CD4-positive, alpha-beta T cell treated with Interleukin-4 for 4 hours (primary cell): Measurements from ENCODE around the gene IFI44.

Source experiments
- DNase-seq: peaks from one replicate; pipeline ENCODE4 v3.0.0-alpha.2; 2020

IFI44 gene, protein sequence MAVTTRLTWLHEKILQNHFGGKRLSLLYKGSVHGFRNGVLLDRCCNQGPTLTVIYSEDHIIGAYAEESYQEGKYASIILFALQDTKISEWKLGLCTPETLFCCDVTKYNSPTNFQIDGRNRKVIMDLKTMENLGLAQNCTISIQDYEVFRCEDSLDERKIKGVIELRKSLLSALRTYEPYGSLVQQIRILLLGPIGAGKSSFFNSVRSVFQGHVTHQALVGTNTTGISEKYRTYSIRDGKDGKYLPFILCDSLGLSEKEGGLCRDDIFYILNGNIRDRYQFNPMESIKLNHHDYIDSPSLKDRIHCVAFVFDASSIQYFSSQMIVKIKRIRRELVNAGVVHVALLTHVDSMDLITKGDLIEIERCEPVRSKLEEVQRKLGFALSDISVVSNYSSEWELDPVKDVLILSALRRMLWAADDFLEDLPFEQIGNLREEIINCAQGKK

DNA sequence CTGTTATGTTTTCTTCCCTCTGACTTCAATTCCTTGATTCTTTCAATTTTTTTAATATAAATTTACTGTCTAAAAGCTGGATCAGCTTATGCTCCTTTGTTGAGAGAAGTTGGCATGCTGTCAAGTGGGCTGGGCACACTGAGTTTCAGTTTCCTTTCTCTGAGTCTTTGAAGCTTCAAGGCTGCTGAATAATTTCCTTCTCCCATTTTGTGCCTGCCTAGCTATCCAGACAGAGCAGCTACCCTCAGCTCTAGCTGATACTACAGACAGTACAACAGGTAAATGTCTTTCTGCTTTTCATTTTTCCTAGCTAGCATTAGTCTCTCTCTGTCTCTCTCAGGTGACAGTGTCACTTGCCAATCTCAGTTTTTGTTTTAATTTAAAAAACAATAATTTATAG is at the start of gene IFI44:
Gene IFI44 (plus strand): TSS at position 204 of the 400 bp plus-strand sequence. CDS start 365 bp downstream, outside the sequence.
- peak; percentile 80 for DNase-seq

DNA sequence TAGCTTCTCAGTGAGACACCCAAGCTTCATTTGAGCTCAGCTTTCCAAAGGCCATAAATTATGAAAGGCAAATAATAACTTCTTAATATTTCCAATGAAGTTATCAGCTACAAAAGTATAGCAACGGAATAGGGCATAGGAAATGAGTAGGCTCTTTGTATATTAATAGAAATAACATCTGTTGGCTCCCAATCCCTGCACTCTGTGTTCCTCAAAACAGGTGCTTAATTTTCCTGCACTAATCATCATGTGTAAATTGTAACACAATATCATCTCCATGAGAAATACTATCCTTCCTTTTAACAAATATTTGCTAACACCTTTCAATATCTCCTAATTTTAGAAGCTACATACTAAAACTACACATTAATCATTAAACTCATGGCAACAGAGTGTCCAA is 48.6 kb upstream of the IFI44 start:
- DNase-seq: no peak

DNA sequence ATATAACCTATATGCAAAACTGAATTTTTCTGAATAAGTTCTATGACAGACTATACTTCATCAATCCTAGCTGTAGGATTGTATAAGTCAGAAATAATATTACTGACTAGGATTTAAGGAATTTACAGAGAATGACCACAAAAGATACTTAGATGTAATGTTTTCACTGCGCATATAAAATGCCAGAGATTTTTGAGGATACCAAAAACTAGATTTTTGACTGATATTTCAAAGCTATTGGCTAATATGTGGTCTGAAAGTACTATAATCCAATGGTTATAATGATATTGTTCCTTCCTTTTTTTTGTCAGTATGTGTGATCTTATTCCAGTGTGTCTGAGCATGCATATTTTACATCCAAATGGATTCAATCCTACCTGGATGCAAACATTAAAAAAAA is 46.4 kb upstream of the IFI44 start:
- no peak for DNase-seq

DNA sequence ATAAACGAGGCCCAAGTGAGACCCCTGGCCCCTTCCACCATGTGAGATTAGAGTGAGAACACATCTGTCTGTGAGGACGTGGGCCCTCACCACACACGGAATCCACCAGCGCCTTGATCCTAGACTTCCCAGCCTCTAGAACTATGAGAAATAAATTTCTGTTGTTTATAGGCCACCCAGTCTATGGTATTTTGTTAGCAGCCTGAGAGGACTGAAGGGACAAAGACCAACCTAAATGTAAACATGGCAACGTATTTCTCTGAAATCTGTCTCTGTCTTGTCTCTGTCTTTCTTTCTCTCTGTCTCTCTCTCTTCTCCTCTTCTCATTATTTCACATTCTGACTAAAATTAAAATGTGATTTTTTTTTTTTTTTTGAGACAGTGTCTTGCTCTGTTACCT is 45.0 kb upstream of the IFI44 start:
- DNase-seq: no peak

DNA sequence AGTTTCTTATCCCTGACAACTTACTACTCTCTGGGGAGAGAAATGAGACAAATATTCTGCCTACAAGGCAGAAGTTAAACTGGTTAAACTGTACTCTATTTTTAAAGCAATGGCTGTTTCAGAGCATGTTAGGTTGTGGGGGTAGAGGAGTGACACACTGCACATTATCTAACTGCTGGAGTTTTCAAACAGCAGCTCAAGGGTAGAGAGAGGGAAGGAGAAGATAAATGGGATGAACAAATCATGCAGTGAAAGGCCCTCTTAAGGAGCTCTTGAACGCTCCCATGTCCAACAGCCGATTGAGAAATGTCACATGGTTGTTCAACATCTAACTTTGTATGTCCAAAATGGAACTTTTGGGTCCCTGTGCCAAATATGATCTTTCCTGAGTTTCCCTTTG is 43.4 kb upstream of the IFI44 start:
- DNase-seq: no peak

DNA sequence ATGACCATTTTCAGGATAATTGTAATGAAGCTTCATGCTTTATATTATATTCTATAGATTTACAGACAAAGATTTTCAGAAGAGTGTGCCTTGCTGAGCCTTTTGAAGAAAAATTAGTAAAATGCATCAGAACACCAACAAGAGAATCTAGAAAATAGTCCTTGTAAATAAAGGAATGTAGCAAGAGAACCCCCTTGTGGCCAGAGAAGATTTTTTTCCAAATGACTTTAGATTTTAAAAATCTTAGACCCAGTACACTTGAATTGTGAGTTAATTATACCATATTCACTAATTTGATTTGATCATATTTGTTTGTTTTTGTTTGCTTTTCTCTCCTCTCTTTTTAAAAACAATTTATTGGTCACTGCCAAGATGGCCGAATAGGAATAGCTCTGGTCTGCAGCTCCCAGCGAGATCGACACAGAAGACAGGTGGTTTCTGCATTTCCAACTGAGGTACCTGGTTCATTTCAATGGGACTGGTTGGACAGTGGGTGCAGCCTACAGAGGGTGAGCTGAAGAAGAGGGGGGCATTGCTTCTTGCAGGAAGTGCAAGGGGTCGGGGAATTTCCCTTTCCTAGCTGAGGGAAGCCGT is 42.2 kb upstream of the IFI44 start:
- no peak for DNase-seq

DNA sequence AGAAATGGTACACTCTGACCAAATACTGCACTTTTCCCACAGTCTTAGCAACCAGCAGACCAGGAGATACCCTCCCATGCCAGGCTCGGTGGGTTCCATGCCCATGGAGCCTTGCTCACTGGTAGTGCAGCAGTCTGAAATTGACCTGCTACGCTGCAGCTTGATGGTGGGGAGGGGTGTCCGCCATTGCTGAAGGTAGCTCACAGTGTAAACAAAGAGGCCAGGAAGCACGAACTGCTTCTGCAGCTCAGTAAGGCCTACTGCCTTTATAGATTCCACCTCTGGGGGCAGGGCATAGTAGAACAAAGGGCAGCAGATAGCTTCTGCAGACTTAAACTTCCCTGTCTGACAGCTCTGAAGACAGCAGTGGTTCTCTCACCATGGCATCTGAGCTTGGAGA is 41.7 kb upstream of the IFI44 start:
- no peak for DNase-seq

DNA sequence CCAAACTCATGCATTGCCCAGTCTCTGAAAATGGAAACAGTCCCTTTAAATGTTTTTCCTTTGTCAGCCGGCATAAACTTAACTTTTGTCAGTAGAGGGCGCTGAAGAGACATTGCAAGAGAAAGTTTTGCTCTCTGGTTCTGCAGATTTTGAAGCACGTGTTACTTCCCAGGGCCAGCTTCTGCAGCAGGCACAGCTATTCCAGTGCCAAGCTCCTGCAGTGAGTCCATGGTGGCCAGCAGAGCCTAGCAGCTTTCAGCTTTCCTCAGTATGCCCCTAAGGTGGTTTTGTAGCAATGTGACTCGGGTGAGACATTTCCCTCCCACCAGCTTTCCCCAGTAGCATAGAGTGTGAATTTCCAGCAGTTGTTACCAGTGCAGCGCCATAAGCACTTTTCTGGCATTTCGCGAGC is 32.0 kb upstream of the IFI44 start:
- DNase-seq: peak; percentile 83

DNA sequence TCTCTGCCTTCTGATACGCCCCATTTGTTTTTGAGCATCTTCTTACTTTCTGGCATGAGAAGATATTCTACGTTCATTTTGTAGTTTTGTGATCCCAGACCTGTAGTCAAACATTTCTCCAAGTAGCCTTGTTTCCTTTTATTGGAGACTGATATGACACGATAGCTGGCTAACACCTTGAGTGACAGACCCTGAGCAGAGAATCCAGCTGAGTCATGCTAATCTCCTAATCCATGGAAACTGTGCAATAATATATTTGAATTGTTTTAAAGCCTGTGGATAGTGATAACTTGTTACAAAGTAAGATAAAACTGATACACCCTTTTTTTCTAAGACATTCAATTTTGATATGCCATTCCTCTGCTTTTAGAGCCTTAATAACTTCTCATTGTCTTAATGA is 30.6 kb upstream of the IFI44 start:
- DNase-seq: no peak

DNA sequence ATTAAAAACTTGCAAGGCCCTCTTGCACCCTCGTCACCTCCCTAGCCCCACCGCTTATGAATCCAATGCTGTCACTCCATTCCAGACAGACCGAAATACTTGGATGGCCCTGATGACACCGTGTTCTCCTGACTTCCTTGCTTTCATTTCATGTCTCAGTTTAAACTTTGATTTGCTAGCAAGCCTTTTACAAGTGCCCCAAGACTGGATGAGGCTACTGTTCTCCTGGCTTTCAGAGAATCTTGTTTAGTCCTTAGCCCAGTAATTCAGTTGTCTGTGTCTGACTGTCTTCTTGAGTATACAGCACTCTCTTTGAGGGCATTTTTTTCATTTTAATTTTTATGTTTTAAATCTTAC is 30.2 kb upstream of the IFI44 start:
- no peak for DNase-seq

DNA sequence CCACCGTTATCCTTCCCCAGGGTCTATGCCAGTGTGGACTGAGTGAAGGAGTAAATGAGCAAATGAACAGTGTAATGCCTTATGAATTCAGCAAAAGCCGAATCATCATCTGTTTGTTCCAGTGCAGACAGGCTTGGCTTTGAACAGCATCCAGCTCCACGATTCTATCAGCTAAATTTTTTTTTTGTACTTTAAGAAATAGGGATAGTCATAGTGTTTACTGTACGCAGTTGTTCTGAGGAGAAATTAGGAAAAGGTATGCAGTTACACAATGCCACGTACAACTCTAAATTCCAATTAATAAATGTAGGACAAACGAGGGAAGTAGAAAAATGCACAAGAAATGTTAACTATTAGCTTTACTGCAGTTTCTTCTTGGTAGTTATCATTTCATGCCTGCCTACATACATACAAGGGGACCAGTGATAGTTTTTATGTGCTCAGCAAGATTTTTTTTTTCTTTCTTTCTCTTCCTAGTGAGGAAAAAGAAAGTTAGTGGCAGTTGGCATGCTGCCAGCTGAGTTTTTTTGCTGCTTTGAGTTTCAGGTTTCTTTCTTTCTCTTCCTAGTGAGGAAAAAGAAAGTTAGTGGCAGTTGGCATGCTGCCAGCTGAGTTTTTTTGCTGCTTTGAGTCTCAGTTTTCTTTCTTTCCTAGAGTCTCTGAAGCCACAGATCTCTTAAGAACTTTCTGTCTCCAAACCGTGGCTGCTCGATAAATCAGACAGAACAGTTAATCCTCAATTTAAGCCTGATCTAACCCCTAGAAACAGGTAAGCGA is 29.6 kb upstream of the IFI44 start, which contains the start of gene IFI44L:
Gene IFI44L (plus strand): TSS at position 646 of the 777 bp plus-strand sequence. CDS start 7,468 bp downstream, outside the sequence.
- peak; percentile 55 for DNase-seq

DNA sequence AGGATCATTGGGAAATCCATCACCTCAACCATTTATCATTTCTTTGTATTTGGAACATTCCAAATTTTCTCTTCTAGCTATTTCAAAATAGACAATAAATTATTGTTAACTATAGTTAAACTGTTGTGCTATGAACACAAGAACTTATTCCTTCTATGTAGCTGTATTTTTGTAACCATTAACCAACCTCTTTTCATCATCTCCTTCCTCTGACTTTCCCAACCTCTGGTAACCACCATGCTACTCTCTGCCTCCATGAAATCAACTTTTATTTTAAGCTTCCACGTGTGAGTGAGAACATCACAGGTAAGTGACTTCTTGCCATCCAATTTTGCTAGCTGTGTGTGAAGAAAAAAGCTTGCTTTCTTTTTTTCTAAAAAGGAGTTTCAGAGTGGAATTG is 29.0 kb upstream of the IFI44 start:
- DNase-seq: no peak

DNA sequence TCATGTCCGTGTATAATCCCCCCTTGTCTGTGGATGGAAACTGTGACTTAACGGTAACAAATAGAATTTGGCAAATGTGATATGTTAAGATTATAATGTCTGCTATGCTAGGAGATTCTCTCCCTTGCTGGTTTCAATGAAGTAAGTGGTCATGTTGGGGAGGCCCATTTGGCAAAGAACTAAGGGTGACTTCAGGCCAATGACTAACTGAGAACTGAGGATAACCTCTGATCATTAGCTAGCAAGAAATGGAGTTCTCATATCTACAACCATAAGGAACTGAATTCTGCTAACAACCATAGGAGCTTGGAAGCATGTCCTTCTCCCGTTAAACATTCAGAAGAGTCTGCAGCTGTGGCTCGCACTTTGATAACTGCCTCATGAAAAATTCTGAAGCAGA is 27.1 kb upstream of the IFI44 start:
- DNase-seq: no peak

DNA sequence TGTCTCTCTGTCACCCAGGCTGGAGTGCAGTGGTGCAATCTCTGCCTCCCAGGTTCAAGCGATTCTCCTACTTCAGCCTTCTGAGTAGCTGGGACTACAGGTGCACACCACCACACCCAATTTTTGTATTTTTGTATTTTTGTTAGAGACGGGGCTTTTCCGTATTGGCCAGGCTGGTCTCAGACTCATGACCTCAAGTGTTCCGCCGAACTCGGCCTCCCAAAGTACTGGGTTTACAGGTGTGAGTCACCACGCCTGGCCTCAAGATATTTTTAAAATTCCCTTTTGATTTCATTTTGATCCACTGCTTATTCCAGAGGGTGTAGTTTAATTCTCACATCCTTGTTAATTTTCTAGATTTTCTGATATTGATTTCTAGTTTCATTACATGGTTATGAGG is 25.6 kb upstream of the IFI44 start:
- peak; percentile 11 for DNase-seq

DNA sequence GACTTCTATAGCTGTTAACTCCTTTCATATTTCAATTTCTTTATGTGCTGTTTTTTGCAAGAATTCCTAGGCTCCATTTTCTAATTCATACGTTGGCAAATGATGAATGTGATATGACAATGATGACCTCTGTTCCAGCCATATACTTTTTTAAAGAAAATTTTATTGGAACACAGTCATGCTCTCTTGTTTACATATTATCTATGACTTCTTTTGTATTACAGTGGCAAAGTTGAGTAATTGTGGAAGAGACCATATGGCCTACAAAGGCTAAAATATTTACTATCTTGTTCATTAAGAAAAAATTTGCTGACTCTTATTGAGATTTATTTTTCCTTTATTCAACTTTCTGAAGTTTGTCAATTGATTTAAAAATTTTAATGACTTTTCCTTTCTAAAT is 22.3 kb upstream of the IFI44 start:
- DNase-seq: no peak

DNA sequence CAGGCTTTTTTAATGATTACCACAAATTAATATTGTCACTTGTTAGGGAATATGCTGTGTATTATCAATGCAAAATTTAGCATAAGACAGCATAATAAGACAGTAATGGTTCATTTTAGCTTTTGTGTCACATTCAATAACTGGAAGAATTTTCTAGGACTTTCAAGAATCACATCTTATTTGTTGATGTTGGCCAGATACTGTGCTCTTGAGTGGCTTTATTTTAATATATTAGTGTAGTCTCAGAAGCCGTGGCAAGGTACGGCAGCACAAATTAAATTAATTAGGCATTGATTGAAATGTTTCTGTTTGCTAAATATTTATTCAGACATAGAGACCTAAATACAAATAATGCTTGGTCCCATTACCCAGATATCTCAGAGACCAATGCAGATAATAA is 19.0 kb upstream of the IFI44 start:
- DNase-seq: no peak

DNA sequence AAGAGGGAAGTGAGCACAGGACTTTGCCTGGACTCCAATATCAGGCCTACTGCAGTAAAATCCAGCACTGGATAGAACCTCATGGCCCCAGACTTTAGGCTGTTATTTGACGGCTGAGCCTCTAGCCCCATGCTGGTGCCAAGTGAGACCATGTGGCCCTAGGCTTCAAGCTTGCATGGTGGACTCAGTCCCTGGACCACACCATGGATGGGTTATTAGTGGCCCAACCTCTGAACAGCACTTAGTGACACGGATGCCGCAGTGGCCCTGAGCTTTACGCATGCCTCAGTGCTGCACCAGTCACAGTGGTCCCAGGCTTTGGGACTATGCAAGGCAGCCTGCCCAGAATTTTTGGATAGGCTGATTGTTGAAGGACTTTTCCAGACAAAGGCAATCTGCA is 16.4 kb upstream of the IFI44 start:
- no peak for DNase-seq

DNA sequence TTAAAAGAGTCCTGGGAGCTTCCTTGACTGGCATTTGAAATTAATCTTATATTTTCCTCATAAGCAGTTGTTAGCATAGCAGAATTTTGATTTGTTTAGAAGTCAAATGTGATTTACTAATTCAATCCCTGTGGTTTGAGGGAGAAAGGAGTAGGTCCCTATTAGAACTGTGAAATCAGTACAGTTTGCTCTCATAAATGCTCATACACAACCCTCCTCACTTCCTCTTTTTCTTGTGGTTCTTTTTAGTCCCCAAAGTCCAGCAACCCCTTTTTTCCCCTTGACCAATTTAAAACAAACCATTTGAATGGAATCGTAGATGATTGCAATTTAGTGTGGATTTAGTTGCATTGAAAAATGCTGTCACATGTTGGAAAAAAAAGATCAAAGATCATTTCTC is 9.2 kb upstream of the IFI44 start:
- no peak for DNase-seq

DNA sequence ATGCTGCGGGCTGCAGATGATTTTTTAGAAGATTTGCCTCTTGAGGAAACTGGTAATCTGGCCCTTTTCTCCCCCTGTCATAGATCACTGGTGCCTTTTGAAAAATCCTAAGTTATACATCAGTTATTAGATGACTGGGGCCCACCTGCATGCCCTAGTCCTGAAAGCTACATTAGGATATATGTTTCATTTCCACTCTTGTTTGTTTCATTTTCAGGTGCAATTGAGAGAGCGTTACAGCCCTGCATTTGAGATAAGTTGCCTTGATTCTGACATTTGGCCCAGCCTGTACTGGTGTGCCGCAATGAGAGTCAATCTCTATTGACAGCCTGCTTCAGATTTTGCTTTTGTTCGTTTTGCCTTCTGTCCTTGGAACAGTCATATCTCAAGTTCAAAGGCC is 8.1 kb upstream of the IFI44 start:
- no peak for DNase-seq

DNA sequence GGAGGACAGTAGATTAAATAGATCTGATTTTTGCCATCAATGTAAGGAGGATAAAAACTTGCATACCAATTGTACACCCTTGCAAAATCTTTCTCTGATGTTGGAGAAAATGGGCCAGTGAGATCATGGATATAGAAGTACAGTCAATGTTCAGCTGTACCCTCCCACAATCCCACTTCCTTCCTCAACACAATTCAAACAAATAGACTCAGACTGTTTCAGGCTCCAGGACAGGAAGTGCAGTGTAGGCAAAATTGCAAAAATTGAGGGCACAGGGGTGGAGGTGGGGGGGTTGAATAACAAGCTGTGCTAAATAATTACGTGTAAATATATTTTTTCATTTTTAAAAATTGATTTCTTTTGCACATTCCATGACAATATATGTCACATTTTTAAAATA is 3.9 kb upstream of the IFI44 start:
- peak; percentile 55 for DNase-seq

DNA sequence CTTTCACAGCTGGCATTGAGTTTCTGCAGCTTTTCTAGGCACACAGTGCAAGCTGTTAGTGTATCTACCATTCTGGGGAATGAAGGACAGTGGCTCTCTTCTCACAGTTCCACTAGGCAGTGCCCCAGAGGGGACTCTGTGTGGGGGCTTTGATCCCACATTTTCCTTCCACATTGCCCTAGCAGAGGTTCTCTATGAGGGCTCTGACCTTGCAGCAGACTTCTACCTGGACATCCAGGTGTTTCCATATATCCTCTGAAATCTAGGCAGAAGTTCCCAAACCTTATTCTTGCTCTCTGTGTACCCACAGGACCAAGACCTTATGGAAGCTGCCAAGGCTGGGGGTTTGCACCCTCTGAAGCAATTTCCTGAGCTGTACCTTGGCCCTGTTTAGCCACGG is 2.4 kb upstream of the IFI44 start:
- no peak for DNase-seq

DNA sequence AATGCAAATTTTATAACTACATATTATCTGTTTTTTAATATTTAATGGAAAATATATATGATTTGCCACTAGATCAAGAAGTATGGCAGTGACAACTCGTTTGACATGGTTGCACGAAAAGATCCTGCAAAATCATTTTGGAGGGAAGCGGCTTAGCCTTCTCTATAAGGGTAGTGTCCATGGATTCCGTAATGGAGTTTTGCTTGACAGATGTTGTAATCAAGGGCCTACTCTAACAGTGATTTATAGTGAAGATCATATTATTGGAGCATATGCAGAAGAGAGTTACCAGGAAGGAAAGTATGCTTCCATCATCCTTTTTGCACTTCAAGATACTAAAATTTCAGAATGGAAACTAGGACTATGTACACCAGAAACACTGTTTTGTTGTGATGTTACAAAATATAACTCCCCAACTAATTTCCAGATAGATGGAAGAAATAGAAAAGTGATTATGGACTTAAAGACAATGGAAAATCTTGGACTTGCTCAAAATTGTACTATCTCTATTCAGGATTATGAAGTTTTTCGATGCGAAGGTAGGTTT is 556 bp downstream of the IFI44 start:
- DNase-seq: no peak

DNA sequence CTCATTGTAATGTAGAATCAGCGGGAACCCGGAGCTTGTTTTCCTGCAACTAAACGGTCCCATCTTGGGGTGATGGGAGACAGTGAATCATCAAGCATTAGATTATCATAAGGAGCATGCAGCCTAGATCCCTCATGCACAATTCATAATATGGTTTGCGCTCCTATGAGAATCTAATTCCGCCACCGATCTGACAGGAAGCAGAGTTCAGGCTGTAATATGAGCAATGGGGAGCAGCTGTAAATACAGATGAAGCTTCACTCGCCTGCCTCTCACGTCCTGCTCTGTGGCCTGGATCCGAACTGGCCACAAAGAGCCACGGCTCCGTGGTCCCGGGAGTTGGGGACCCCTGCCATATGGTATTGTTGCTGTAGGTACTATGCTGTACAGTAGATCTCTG is 1.6 kb downstream of the IFI44 start:
- DNase-seq: peak; percentile 47
